Measurements from ENCODE around the gene RBP4. TPM values are rescaled to one million over a fixed set of nuclear protein-coding genes. Genes with fewer than 3 reads are reported as not detected.

RBP4 gene
- total RNA-seq, 1 experiment from 2014 or later = 1.5 TPM

GRCh38 chr10:93599778-93600177 is 1.3 kb downstream of the RBP4 start:
- CTCF ChIA-PET = no interaction called here
- H3K27ac Mint-ChIP-seq (ENCODE audit: unreplicated experiment) = no peak overlapping the region
- H3K36me3 Mint-ChIP-seq (ENCODE audit: insufficient read depth, unreplicated experiment) = peaks cover 6% of the 10 kb centered on the region
- H3K4me3 Mint-ChIP-seq (ENCODE audit: low read depth, unreplicated experiment) = no peak overlapping the region
- peaks cover 15% of the 10 kb centered on the region for H3K27me3 Mint-ChIP-seq (ENCODE audit: unreplicated experiment)
- TF ChIP-seq CTCF (IDR thresholded peaks at IDR 0.05; ENCODE audit: unreplicated experiment) = no peak
- H3K4me1 Mint-ChIP-seq (ENCODE audit: low read depth, unreplicated experiment) = peaks cover 8% of the 10 kb centered on the region
- no TSS peak for BruUV-seq (replicated peaks)
- intact Hi-C loops (cut with micrococcal nuclease; ENCODE audit: unreplicated experiment) = no loop called here
- no peaks in the 10 kb centered on the region for H3K9me3 Mint-ChIP-seq (ENCODE audit: low read depth, unreplicated experiment)
- no peak for DNase-seq

DNA sequence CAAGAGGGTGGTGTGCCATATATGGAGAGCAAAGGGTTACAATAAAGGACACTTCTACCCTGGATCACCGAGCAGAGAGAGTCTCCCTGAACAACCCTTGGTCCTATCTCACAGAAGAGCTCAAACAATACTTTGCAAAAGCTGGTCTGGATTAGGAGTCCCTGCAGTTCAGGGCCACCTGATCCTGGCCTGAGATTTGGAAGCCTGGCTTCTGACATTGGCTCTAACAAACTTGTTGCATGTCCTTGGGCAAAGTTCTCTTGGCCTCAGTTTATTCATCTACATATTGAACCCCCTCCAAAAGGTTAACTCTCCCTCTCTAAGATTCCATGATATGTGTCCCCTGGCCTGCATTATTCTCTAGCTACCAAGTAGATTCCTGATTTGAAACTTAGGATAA is 1.7 kb downstream of the RBP4 start:
- intact Hi-C loops (cut with micrococcal nuclease; ENCODE audit: unreplicated experiment) = no loop called here
- CTCF ChIA-PET = no interaction called here
- Mint-ChIP-seq H3K27me3 (ENCODE audit: unreplicated experiment) (peaks cover 15% of the 10 kb centered on the region), H3K36me3 (ENCODE audit: insufficient read depth, unreplicated experiment) (peaks cover 6% of the 10 kb centered on the region), H3K9me3 (ENCODE audit: low read depth, unreplicated experiment) (no peaks in the 10 kb centered on the region), H3K4me3 (ENCODE audit: low read depth, unreplicated experiment) (no peak overlapping the region), H3K4me1 (ENCODE audit: low read depth, unreplicated experiment) (peaks cover 8% of the 10 kb centered on the region), H3K27ac (ENCODE audit: unreplicated experiment) (no peak overlapping the region)
- no TSS peak for BruUV-seq (replicated peaks)
- TF ChIP-seq CTCF (IDR thresholded peaks at IDR 0.05; ENCODE audit: unreplicated experiment) = no peak
- no peak for DNase-seq

GRCh38 chr10:93598157-93598556 is 2.9 kb downstream of the RBP4 start:
- Mint-ChIP-seq H3K4me1 (ENCODE audit: low read depth, unreplicated experiment) (peaks cover 8% of the 10 kb centered on the region), H3K9me3 (ENCODE audit: low read depth, unreplicated experiment) (no peaks in the 10 kb centered on the region), H3K27me3 (ENCODE audit: unreplicated experiment) (peaks cover 15% of the 10 kb centered on the region), H3K4me3 (ENCODE audit: low read depth, unreplicated experiment) (no peak overlapping the region), H3K36me3 (ENCODE audit: insufficient read depth, unreplicated experiment) (peaks cover 6% of the 10 kb centered on the region), H3K27ac (ENCODE audit: unreplicated experiment) (no peak overlapping the region)
- no TSS peak for BruUV-seq (replicated peaks)
- intact Hi-C loops (cut with micrococcal nuclease; ENCODE audit: unreplicated experiment) = no loop called here
- no peak for DNase-seq
- CTCF ChIA-PET = no interaction called here
- no peak for TF ChIP-seq CTCF (IDR thresholded peaks at IDR 0.05; ENCODE audit: unreplicated experiment)

DNA sequence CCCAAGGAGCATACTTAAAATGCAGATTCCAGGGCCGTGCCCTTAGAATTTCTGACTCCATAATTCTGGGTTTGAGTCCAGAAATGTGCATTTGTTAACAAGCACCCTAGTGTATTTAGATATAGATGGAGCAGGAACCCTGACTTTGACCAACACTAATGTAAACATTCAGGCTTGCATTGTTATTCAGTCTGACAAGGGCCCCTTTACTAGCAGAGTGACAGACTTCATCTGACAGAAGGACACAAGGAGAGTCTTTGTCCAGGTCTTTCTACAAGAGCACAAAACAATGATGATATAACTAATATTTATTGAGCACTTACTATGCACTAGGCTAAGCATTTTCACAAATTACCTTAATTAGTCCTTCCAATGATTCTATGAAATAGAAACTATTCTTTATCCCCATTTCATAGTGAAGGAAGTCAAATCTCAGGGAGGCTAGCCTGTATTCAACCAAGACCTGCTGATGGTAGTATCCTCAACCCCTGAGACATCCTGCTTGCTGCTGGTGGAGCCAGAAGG is 3.9 kb downstream of the RBP4 start:
- DNase-seq = no peak
- CTCF ChIA-PET = no interaction called here
- no peak overlapping the region for H3K27ac Mint-ChIP-seq (ENCODE audit: unreplicated experiment)
- no peak overlapping the region for H3K4me3 Mint-ChIP-seq (ENCODE audit: low read depth, unreplicated experiment)
- intact Hi-C loops (cut with micrococcal nuclease; ENCODE audit: unreplicated experiment) = no loop called here
- BruUV-seq (replicated peaks) = no TSS peak
- no peak for TF ChIP-seq CTCF (IDR thresholded peaks at IDR 0.05; ENCODE audit: unreplicated experiment)
- peaks cover 8% of the 10 kb centered on the region for H3K27me3 Mint-ChIP-seq (ENCODE audit: unreplicated experiment)
- peaks cover 6% of the 10 kb centered on the region for H3K36me3 Mint-ChIP-seq (ENCODE audit: insufficient read depth, unreplicated experiment)
- peaks cover 8% of the 10 kb centered on the region for H3K4me1 Mint-ChIP-seq (ENCODE audit: low read depth, unreplicated experiment)
- H3K9me3 Mint-ChIP-seq (ENCODE audit: low read depth, unreplicated experiment) = no peaks in the 10 kb centered on the region

All from Calu3 (cell line).